Kidney epithelial cell (primary cell): ENCODE measurements around the gene TSEN34. TPM values are rescaled to one million over a fixed set of nuclear protein-coding genes. Genes with fewer than 3 reads are reported as not detected.

ENCODE experiments used
- DNase-seq: peaks from one replicate; pipeline ENCODE4 v3.0.0-alpha.2; 2010; ENCODE audit warnings: low read depth
- H3K27me3 ChIP-seq: 2 replicates; pipeline ENCODE4 v1.6.0; 2011; ENCODE audit warnings: low read length; ENCODE audit not compliant: control insufficient read depth, insufficient read depth
- H3K36me3 ChIP-seq: 2 replicates; pipeline ENCODE4 v1.5.1; 2011; ENCODE audit warnings: low read length; ENCODE audit not compliant: control insufficient read depth, insufficient read depth
- H3K4me3 ChIP-seq: 2 replicates; pipeline ENCODE4 v1.5.1; 2011; ENCODE audit warnings: low read depth, mild to moderate bottlenecking, control low read depth, low read length
- total RNA-seq: library from RNA; depleted of rRNA; stranded (reverse); fragments of >200 nt; gene quantifications from 2 replicates; pipeline ENCODE4 v1.2.3, GENCODE V29; 2015
- TF ChIP-seq, protein P1 (sequence below): IDR thresholded peaks from 2 replicates; pipeline ENCODE4 v1.5.1; 2011; ENCODE audit warnings: mild to moderate bottlenecking, moderate library complexity, low read length, control low read depth, inconsistent platforms; ENCODE audit not compliant: insufficient read depth, poor library complexity, severe bottlenecking

Gene TSEN34
- total RNA-seq, 1 donor from 2014 or later, result 108 TPM

DNA sequence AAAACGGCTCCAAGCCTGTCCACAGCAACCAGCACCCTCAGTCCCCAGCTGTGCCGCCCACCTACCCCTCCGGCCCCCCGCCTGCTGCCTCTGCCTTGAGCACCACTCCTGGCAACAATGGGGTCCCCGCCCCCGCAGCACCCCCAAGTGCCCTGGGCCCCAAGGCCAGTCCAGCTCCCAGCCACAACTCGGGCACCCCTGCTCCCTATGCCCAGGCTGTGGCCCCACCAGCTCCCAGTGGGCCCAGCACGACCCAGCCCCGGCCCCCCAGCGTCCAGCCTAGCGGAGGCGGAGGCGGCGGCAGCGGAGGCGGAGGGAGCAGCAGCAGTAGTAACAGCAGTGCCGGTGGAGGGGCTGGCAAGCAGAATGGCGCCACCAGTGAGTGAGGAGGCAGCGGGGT is 43.0 kb upstream of the TSEN34 start:
- TF ChIP-seq, protein P1, sequence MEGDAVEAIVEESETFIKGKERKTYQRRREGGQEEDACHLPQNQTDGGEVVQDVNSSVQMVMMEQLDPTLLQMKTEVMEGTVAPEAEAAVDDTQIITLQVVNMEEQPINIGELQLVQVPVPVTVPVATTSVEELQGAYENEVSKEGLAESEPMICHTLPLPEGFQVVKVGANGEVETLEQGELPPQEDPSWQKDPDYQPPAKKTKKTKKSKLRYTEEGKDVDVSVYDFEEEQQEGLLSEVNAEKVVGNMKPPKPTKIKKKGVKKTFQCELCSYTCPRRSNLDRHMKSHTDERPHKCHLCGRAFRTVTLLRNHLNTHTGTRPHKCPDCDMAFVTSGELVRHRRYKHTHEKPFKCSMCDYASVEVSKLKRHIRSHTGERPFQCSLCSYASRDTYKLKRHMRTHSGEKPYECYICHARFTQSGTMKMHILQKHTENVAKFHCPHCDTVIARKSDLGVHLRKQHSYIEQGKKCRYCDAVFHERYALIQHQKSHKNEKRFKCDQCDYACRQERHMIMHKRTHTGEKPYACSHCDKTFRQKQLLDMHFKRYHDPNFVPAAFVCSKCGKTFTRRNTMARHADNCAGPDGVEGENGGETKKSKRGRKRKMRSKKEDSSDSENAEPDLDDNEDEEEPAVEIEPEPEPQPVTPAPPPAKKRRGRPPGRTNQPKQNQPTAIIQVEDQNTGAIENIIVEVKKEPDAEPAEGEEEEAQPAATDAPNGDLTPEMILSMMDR, result no peak
- H3K36me3 ChIP-seq, result peaks cover 5% of the 10 kb centered on the region

DNA sequence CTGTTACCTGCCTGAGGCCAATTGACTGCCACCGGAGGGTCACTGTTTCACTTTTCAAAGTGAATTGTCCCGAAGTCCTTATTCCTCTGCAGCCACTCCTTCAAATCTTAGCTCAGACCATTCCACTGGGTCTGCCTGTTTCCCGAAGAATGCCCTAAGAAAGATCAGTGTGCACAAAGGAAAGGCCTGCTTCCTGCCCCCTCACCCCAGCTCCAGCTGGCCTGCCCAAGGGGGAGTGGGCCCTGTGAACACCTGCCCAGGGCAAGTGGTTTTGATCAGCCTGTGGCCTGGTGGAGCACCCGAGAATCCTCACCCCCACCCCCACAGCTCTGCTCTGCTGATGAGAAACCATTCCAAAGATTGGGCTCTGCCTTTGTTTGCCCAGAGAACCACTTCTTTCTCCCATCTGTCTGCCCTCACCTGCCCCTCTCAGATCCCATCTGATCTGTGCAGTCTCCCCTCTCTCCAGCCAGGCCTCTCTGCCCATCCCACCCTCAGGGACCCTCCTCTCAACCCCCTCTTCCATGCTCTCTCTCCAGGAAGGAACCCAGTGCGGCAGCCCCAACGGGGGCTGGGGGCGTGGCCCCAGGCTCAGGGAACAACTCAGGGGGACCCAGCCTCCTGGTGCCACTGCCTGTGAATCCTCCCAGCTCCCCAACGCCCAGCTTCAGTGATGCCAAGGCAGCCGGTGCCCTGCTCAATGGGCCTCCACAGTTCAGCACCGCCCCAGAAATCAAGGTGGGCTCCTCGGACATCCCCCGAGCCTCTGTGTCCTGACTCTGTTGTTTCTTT is 41.9 kb upstream of the TSEN34 start:
- TF ChIP-seq, protein P1, result no peak
- Histone ChIP-seq H3K4me3 (no peak overlapping the region), H3K36me3 (peaks cover 8% of the 10 kb centered on the region), H3K27me3 (no peaks in the 10 kb centered on the region)
- no peak for DNase-seq

More for the DNA sequence above, 43.0 kb upstream of the TSEN34 start:
- no peak for DNase-seq
- Histone ChIP-seq H3K27me3 (no peaks in the 10 kb centered on the region), H3K4me3 (no peak overlapping the region)

DNA sequence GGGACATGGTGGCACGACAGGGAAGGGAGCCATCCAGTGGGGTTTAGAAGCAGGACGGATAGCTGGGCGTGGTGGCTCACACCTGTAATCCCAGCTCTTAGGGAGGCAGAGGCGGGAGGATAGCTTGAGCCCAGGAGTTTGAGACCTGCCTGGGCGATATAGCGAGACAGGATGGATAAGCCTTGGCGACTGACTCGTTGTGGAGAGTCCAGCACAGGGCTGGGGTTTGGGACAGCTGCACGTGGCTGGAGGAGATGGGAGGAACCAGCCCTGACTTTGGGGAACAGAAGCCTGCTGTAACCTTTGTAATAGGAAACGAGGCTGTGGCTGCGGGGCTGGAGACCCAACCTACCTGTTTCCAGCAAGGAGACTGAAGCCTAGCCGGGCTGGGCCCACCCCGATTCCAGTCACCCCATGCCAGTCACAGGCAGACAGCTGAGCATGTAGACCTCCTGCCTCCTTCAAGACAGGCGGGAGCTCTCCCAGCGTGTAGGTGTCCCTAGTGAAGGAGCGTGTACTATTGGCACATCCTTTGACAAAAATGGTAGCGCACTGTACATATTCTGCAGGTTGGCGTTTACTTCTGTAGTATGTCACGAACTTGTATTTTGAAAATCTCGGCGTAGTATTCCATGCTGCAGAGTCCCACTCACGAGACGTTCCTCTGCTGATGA is 39.6 kb upstream of the TSEN34 start:
- Histone ChIP-seq H3K4me3 (no peak overlapping the region), H3K36me3 (peaks cover 8% of the 10 kb centered on the region), H3K27me3 (no peaks in the 10 kb centered on the region)
- TF ChIP-seq, protein P1, result no peak
- DNase-seq, result no peak

DNA sequence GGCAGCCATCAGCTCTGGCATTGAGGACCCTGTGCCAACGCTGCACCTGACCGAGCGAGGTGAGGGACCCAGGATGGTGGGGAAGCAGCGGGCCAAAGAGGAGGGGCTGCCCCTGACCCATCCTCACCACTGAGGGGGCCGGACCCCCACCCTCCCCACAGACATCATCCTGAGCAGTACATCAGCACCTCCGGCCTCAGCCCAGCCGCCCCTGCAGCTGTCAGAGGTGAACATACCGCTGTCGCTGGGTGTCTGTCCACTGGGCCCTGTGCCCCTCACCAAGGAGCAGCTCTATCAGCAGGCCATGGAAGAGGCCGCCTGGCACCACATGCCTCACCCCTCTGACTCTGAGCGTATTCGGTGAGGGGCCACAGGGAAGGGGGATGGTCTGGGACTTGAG is 38.8 kb upstream of the TSEN34 start:
- Histone ChIP-seq H3K36me3 (peaks cover 8% of the 10 kb centered on the region), H3K4me3 (no peak overlapping the region), H3K27me3 (no peaks in the 10 kb centered on the region)
- DNase-seq, result no peak
- TF ChIP-seq, protein P1, result no peak

DNA sequence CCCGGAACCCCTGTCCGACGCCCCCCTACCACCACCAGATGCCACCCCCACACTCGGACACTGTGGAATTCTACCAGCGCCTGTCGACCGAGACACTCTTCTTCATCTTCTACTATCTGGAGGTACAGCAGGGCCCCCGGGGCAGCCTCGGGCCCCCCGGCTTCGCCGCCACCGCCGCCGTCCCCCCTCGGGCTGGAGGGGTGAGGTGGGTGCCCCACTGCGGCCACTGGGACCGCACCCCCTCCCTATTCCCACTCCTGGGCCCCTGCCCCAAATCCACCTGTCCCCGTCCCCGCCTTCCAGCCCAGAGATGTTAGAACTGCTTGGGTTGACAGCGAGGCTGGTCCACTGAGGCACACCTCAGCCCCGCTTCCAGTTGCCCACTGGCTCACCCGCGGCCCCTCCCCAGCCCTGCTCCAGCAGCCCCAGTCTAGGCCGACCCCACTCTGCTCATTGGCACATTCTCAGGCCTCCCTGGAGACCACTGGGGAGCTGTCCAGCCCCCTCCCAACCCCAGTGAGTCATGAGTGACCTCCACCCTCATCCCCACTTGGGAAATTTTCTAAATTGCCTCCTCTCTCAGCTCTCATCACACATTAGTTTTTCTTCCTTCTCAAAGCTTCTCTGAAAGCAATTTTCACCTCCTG is 38.1 kb upstream of the TSEN34 start:
- peaks cover 8% of the 10 kb centered on the region for H3K36me3 ChIP-seq
- no peaks in the 10 kb centered on the region for H3K27me3 ChIP-seq
- TF ChIP-seq, protein P1, result no peak
- H3K4me3 ChIP-seq, result no peak overlapping the region
- no peak for DNase-seq
